Measurements from ENCODE around the gene PRKN.

Gene PRKN

DNA sequence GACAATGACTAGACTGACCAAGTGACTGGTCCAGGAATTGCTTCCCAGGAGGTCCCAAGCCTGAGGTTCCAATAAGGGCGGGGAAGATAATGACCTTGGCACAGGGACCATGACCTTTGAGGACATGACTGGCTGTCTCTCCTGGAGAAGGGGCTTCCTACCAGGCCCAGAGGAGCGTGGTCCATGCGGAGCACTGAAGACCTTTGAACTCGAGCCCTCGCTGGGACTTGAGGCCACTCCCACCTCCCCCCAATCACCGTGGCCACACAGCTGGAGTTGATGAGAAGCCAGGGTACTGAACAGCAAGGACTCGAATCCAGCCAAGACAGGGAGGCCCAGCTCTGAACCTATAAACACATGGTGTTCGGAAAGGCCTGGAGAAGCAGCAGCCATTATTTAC is 677.0 kb downstream of the PRKN start:
- no peak overlapping the region for H3K4me3 ChIP-seq (replicated peaks; ENCODE audit: insufficient read depth, low read length)
- TF ChIP-seq POLR2AphosphoS5 (IDR thresholded peaks at IDR 0.05; ENCODE audit: low read depth) (no peak), GABPA (IDR thresholded peaks at IDR 0.05; ENCODE audit: low read depth) (no peak), SPI1 (IDR thresholded peaks at IDR 0.05; ENCODE audit: borderline replicate concordance, low read depth) (no peak)
- TF ChIP-seq, protein P1, sequence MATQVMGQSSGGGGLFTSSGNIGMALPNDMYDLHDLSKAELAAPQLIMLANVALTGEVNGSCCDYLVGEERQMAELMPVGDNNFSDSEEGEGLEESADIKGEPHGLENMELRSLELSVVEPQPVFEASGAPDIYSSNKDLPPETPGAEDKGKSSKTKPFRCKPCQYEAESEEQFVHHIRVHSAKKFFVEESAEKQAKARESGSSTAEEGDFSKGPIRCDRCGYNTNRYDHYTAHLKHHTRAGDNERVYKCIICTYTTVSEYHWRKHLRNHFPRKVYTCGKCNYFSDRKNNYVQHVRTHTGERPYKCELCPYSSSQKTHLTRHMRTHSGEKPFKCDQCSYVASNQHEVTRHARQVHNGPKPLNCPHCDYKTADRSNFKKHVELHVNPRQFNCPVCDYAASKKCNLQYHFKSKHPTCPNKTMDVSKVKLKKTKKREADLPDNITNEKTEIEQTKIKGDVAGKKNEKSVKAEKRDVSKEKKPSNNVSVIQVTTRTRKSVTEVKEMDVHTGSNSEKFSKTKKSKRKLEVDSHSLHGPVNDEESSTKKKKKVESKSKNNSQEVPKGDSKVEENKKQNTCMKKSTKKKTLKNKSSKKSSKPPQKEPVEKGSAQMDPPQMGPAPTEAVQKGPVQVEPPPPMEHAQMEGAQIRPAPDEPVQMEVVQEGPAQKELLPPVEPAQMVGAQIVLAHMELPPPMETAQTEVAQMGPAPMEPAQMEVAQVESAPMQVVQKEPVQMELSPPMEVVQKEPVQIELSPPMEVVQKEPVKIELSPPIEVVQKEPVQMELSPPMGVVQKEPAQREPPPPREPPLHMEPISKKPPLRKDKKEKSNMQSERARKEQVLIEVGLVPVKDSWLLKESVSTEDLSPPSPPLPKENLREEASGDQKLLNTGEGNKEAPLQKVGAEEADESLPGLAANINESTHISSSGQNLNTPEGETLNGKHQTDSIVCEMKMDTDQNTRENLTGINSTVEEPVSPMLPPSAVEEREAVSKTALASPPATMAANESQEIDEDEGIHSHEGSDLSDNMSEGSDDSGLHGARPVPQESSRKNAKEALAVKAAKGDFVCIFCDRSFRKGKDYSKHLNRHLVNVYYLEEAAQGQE (IDR thresholded peaks at IDR 0.05; ENCODE audit: insufficient replicate concordance, low read depth) = no peak
- TF ChIP-seq, protein P2, sequence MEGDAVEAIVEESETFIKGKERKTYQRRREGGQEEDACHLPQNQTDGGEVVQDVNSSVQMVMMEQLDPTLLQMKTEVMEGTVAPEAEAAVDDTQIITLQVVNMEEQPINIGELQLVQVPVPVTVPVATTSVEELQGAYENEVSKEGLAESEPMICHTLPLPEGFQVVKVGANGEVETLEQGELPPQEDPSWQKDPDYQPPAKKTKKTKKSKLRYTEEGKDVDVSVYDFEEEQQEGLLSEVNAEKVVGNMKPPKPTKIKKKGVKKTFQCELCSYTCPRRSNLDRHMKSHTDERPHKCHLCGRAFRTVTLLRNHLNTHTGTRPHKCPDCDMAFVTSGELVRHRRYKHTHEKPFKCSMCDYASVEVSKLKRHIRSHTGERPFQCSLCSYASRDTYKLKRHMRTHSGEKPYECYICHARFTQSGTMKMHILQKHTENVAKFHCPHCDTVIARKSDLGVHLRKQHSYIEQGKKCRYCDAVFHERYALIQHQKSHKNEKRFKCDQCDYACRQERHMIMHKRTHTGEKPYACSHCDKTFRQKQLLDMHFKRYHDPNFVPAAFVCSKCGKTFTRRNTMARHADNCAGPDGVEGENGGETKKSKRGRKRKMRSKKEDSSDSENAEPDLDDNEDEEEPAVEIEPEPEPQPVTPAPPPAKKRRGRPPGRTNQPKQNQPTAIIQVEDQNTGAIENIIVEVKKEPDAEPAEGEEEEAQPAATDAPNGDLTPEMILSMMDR (IDR thresholded peaks at IDR 0.05; ENCODE audit: insufficient read depth, low read length) = no peak
- no peaks in the 10 kb centered on the region for H3K27me3 ChIP-seq (ENCODE audit: insufficient read depth, poor library complexity, severe bottlenecking)
- H3K27ac ChIP-seq (replicated peaks) = no peak overlapping the region
- no peak for DNase-seq (ENCODE audit: low read depth in 1 of 2, low spot score in 1 of 2)

- no peaks in the 10 kb centered on the region for H3K27me3 ChIP-seq (ENCODE audit: insufficient read depth, poor library complexity, severe bottlenecking)
- no peak overlapping the region for H3K4me3 ChIP-seq (replicated peaks; ENCODE audit: insufficient read depth, low read length)
These were observed 681.2 kb downstream of the PRKN start for GRCh38 chr6:162046324-162046723.

DNA sequence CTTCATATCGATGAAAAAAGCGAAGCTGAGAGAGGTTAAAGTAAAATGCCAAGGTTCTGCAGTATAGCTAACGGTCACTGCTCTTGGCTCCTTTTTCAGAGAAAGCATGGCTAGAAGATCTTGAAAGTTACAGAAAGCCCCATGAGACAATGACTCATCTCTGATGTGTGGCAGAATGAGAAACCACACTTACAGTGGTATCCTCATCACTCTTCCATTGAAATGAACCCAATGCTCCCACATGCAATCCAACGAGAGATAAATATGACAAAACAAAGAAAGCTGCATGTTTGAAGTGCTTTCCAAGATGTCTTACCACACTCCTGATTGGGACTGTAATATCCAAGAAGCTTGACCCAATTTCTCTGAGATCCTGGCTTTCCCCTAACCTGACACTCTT is 694.9 kb downstream of the PRKN start:
- TF ChIP-seq GABPA (IDR thresholded peaks at IDR 0.05; ENCODE audit: low read depth) (no peak), SPI1 (IDR thresholded peaks at IDR 0.05; ENCODE audit: borderline replicate concordance, low read depth) (no peak), POLR2AphosphoS5 (IDR thresholded peaks at IDR 0.05; ENCODE audit: low read depth) (no peak)
- TF ChIP-seq, protein P2 (IDR thresholded peaks at IDR 0.05; ENCODE audit: insufficient read depth, low read length) = no peak
- TF ChIP-seq, protein P1 (IDR thresholded peaks at IDR 0.05; ENCODE audit: insufficient replicate concordance, low read depth) = no peak
- Histone ChIP-seq H3K27ac (replicated peaks) (no peak overlapping the region; the same call in 1 of the 2 replicates), H3K27me3 (ENCODE audit: insufficient read depth, poor library complexity, severe bottlenecking) (no peaks in the 10 kb centered on the region), H3K4me3 (replicated peaks; ENCODE audit: insufficient read depth, low read length) (no peak overlapping the region)
- peak; percentile 17 to 30 for DNase-seq (ENCODE audit: low read depth in 1 of 2, low spot score in 1 of 2)

More at GRCh38 chr6:162046324-162046723, 681.2 kb downstream of the PRKN start:
- TF ChIP-seq, protein P2 (IDR thresholded peaks at IDR 0.05; ENCODE audit: insufficient read depth, low read length) = no peak
- TF ChIP-seq SPI1 (IDR thresholded peaks at IDR 0.05; ENCODE audit: borderline replicate concordance, low read depth) = no peak
- no peak for TF ChIP-seq GABPA (IDR thresholded peaks at IDR 0.05; ENCODE audit: low read depth)
- TF ChIP-seq, protein P1 (IDR thresholded peaks at IDR 0.05; ENCODE audit: insufficient replicate concordance, low read depth) = no peak
- TF ChIP-seq POLR2AphosphoS5 (IDR thresholded peaks at IDR 0.05; ENCODE audit: low read depth) = no peak
- no peak for DNase-seq (ENCODE audit: low read depth in 1 of 2, low spot score in 1 of 2)
- no peak overlapping the region for H3K27ac ChIP-seq (replicated peaks)
